HL-60 (cell line): ENCODE measurements around the gene FBLN1.

Experiments used
- DNase-seq, 2 experiments: peaks; one replicate each; pipeline ENCODE4 v3.0.0-alpha.2; 2010 to 2020; ENCODE audit warnings: low read depth in 1 of 2, low spot score in 1 of 2
- H3K27ac ChIP-seq: fragments of 250-450 bp; sonication (Bioruptor Pico); replicated peaks from 2 replicates; pipeline ENCODE4 v1.5.1; 2020; ENCODE audit warnings: mild to moderate bottlenecking, moderate library complexity
- H3K27me3 ChIP-seq: fragments of 250-450 bp; sonication (Bioruptor Pico); 2 replicates; pipeline ENCODE4 v1.5.1; 2021; ENCODE audit warnings: mild to moderate bottlenecking, moderate library complexity; ENCODE audit not compliant: insufficient read depth, poor library complexity, severe bottlenecking
- H3K4me3 ChIP-seq: replicated peaks from 2 replicates; pipeline ENCODE4 v1.5.1; 2011; ENCODE audit warnings: mild to moderate bottlenecking, control low read depth, low read length; ENCODE audit not compliant: insufficient read depth
- CTCF ChIP-seq: IDR thresholded peaks from one replicate; pipeline ENCODE4 v1.5.1; 2011; ENCODE audit warnings: low read length, control low read depth, inconsistent platforms; ENCODE audit not compliant: insufficient read depth
- GABPA ChIP-seq: IDR thresholded peaks from 2 replicates; pipeline ENCODE4 v1.6.1; 2012; ENCODE audit warnings: low read depth
- POLR2AphosphoS5 ChIP-seq: IDR thresholded peaks from 2 replicates; pipeline ENCODE4 v1.6.1; 2012; ENCODE audit warnings: low read depth
- REST ChIP-seq: IDR thresholded peaks from 2 replicates; pipeline ENCODE4 v1.6.1; 2012; ENCODE audit warnings: low read depth; ENCODE audit not compliant: insufficient replicate concordance
- SPI1 ChIP-seq: IDR thresholded peaks from 2 replicates; pipeline ENCODE4 v1.6.1; 2012; ENCODE audit warnings: low read depth, mild to moderate bottlenecking, borderline replicate concordance

FBLN1 gene

DNA sequence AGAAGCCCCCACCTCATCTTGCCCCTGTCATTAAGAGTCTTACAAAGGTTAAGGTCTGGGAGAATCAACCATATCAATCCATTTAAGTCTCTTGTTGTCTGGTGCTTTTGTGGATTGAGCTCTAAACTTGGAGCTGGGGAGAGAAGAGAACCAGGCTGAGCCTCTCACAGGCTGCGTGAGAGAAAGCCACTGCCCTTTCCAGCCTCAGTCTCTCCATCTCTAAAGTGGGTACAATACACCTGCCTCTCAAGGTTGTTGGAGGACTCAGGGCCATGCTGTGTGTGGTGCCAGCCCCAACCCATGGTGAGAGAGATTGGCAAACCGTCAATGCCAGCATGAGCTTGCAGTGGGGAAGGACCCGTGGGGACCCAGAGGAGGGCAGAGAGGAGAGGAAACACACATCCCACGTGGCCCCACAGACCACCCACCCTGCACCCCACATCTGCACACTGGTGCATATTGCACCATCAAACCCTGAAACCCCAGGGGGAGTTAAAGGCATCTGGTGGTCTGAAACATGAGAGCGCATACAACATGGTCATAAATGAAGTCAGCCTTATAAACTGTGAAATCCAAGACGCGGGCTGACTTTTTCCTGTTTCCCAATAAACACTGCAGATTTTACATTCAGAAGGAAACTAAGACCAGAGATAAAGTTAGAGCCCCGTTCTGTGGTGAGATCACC is 27.5 kb upstream of the FBLN1 start:
- no peak overlapping the region for H3K4me3 ChIP-seq
- no peak for TF ChIP-seq REST
- TF ChIP-seq GABPA: no peak
- no peak for TF ChIP-seq CTCF
- TF ChIP-seq SPI1: no peak
- TF ChIP-seq POLR2AphosphoS5: no peak
- no peaks in the 10 kb centered on the region for H3K27me3 ChIP-seq
- no peak for DNase-seq
- no peak overlapping the region for H3K27ac ChIP-seq

DNA sequence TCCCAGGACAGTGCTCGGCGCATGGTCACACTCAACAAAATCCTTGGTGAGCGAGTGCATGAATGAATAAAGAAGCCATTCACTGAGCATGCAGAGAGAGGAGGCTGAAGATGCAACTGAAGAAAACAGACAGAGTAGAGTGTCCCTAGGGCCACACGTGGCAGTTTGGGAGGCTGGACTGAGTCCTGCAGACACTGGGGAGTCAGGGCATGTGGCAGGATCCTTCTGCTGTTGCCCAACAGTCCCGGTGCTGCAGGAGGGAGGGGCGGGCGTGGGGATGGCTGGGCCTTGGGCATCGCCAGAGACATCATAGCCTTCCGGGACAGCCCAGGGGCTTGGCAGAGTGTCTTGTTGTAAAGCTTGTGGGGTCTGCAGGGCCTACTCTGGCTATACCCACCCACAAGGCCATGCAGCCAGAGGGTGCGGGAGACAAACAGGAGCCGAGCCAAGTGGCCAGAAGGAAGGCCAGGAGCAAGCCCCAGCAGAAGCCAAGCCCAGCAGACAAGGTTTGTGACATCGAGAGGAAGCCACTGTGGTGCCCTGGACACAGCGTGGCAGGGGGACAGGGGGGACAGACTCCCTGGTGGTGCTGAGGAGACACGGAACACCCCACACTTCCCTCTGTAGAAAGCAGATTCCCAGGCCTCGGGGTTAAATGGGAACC is 26.7 kb upstream of the FBLN1 start:
- no peak for DNase-seq
- Histone ChIP-seq H3K4me3 (no peak overlapping the region), H3K27me3 (no peaks in the 10 kb centered on the region), H3K27ac (no peak overlapping the region)
- TF ChIP-seq CTCF (no peak), SPI1 (no peak), POLR2AphosphoS5 (no peak), REST (no peak), GABPA (no peak)

- H3K27ac ChIP-seq: no peak overlapping the region
These were observed 25.9 kb upstream of the FBLN1 start for GRCh38 chr22:45476814-45477213.

More at GRCh38 chr22:45476814-45477213, 25.9 kb upstream of the FBLN1 start:
- Histone ChIP-seq H3K4me3 (no peak overlapping the region), H3K27me3 (no peaks in the 10 kb centered on the region)
- no peak for TF ChIP-seq SPI1
- no peak for TF ChIP-seq CTCF
- no peak for TF ChIP-seq GABPA
- no peak for TF ChIP-seq POLR2AphosphoS5
- no peak for DNase-seq
